Mononuclear cell (primary cell): ENCODE data around the gene GDF9. TPM values are rescaled to one million over a fixed set of nuclear protein-coding genes. Genes with fewer than 3 reads are reported as not detected.
"Not testable (repeated sequence)": the region's sequence is repeated elsewhere in the genome, so short reads cannot be mapped to it uniquely, and the experiment has no call there.

Experiments
- H3K27me3 ChIP-seq: 2 replicates; pipeline ENCODE4 v1.6.0; 2011; ENCODE audit warnings: low read length, control low read depth; ENCODE audit not compliant: insufficient read depth
- H3K4me1 ChIP-seq: 2 replicates; pipeline ENCODE4 v1.5.1; 2011; ENCODE audit warnings: mild to moderate bottlenecking, low read length, control low read depth; ENCODE audit not compliant: insufficient read depth
- H3K4me3 ChIP-seq: 2 replicates; pipeline ENCODE4 v1.5.1; 2011; ENCODE audit warnings: mild to moderate bottlenecking, low read length, moderate library complexity
- H3K9me3 ChIP-seq: 2 replicates; pipeline ENCODE4 v1.5.1; 2011; ENCODE audit warnings: low read depth, mild to moderate bottlenecking, control low read depth, low read length
- total RNA-seq: library from RNA; depleted of rRNA; stranded (reverse); fragments of >200 nt; gene quantifications from one replicate; pipeline ENCODE4 v1.2.3, GENCODE V29; 2012

GDF9 gene
- total RNA-seq, 1 donor = 0.42 TPM

GRCh38 chr5:132856011-132856410 is 10.3 kb downstream of the GDF9 start:
- no peaks in the 10 kb centered on the region for H3K27me3 ChIP-seq
- H3K9me3 ChIP-seq = no peaks in the 10 kb centered on the region
- H3K4me3 ChIP-seq = no peak overlapping the region
- H3K4me1 ChIP-seq = no peaks in the 10 kb centered on the region

GRCh38 chr5:132854992-132855391 is 11.3 kb downstream of the GDF9 start:
- H3K4me3 ChIP-seq, H3K27me3 ChIP-seq, H3K4me1 ChIP-seq, H3K9me3 ChIP-seq: not testable (repeated sequence)

- Histone ChIP-seq H3K4me1 (no peaks in the 10 kb centered on the region), H3K9me3 (no peaks in the 10 kb centered on the region), H3K4me3 (no peak overlapping the region), H3K27me3 (no peaks in the 10 kb centered on the region)
Measured at GRCh38 chr5:132854301-132854700, 12.0 kb downstream of the GDF9 start.

- H3K9me3 ChIP-seq = no peaks in the 10 kb centered on the region
- no peak overlapping the region for H3K4me3 ChIP-seq
- H3K4me1 ChIP-seq = no peaks in the 10 kb centered on the region
- H3K27me3 ChIP-seq = no peaks in the 10 kb centered on the region
Measured at GRCh38 chr5:132853790-132854189, 12.5 kb downstream of the GDF9 start.

GRCh38 chr5:132853323-132853722 is 12.9 kb downstream of the GDF9 start:
- H3K9me3 ChIP-seq = no peaks in the 10 kb centered on the region

GRCh38 chr5:132850066-132850465 is 16.2 kb downstream of the GDF9 start:
- H3K4me3 ChIP-seq = no peak overlapping the region
- H3K4me1 ChIP-seq = no peaks in the 10 kb centered on the region
- H3K27me3 ChIP-seq = no peaks in the 10 kb centered on the region
- no peaks in the 10 kb centered on the region for H3K9me3 ChIP-seq

More at GRCh38 chr5:132853323-132853722, 12.9 kb downstream of the GDF9 start:
- H3K4me1 ChIP-seq = no peaks in the 10 kb centered on the region
- H3K27me3 ChIP-seq = no peaks in the 10 kb centered on the region
- no peak overlapping the region for H3K4me3 ChIP-seq

GRCh38 chr5:132849347-132849746 is 16.9 kb downstream of the GDF9 start:
- Histone ChIP-seq H3K27me3 (no peaks in the 10 kb centered on the region), H3K4me1 (no peaks in the 10 kb centered on the region), H3K9me3 (no peaks in the 10 kb centered on the region), H3K4me3 (no peak overlapping the region)

GRCh38 chr5:132848270-132848669 is 18.0 kb downstream of the GDF9 start:
- Histone ChIP-seq H3K9me3 (no peaks in the 10 kb centered on the region), H3K27me3 (no peaks in the 10 kb centered on the region), H3K4me3 (no peak overlapping the region), H3K4me1 (no peaks in the 10 kb centered on the region)

- Histone ChIP-seq H3K4me3 (no peak overlapping the region), H3K27me3 (no peaks in the 10 kb centered on the region), H3K9me3 (no peaks in the 10 kb centered on the region), H3K4me1 (peaks cover 55% of the 10 kb centered on the region)
Measured at GRCh38 chr5:132841305-132841704, 25.0 kb downstream of the GDF9 start.

- no peaks in the 10 kb centered on the region for H3K9me3 ChIP-seq
- H3K27me3 ChIP-seq = no peaks in the 10 kb centered on the region
- peaks cover 55% of the 10 kb centered on the region for H3K4me1 ChIP-seq
- no peak overlapping the region for H3K4me3 ChIP-seq
Measured at GRCh38 chr5:132840896-132841295, 25.4 kb downstream of the GDF9 start.

GRCh38 chr5:132840313-132840712 is 26.0 kb downstream of the GDF9 start:
- H3K27me3 ChIP-seq = no peaks in the 10 kb centered on the region
- H3K9me3 ChIP-seq = no peaks in the 10 kb centered on the region
- peaks cover 55% of the 10 kb centered on the region for H3K4me1 ChIP-seq
- H3K4me3 ChIP-seq = no peak overlapping the region

- no peaks in the 10 kb centered on the region for H3K9me3 ChIP-seq
Measured at GRCh38 chr5:132839426-132840301, 26.6 kb downstream of the GDF9 start.

GRCh38 chr5:132838516-132839282 is 27.6 kb downstream of the GDF9 start:
- Histone ChIP-seq H3K4me3 (no peak overlapping the region), H3K4me1 (peaks cover 55% of the 10 kb centered on the region), H3K9me3 (no peaks in the 10 kb centered on the region), H3K27me3 (no peaks in the 10 kb centered on the region)

More at GRCh38 chr5:132839426-132840301, 26.6 kb downstream of the GDF9 start:
- Histone ChIP-seq H3K4me1 (peaks cover 55% of the 10 kb centered on the region), H3K27me3 (no peaks in the 10 kb centered on the region), H3K4me3 (no peak overlapping the region)

- no peaks in the 10 kb centered on the region for H3K9me3 ChIP-seq
- peaks cover 55% of the 10 kb centered on the region for H3K4me1 ChIP-seq
- no peak overlapping the region for H3K4me3 ChIP-seq
- H3K27me3 ChIP-seq = no peaks in the 10 kb centered on the region
Measured at GRCh38 chr5:132837868-132838267, 28.4 kb downstream of the GDF9 start.

- Histone ChIP-seq H3K4me3 (no peak overlapping the region), H3K27me3 (no peaks in the 10 kb centered on the region), H3K9me3 (no peaks in the 10 kb centered on the region), H3K4me1 (peaks cover 53% of the 10 kb centered on the region)
Measured at GRCh38 chr5:132836852-132837251, 29.4 kb downstream of the GDF9 start.
